Activated CD8-positive, alpha-beta memory T cell treated with anti-CD3 and anti-CD28 coated beads, Interleukin-2, amount 50 U/mL, for 1 hour (primary cell): ENCODE measurements around the gene LRP1-AS.

Experiments used
- DNase-seq: peaks from one replicate; pipeline ENCODE4 v3.0.0-alpha.2; 2020; ENCODE audit errors: extremely low read depth

LRP1-AS gene

GRCh38 chr12:57146961-57147944, at the start of gene LRP1-AS:
TSS of gene LRP1-AS (minus strand) at chr12:57147619.
- no peak for DNase-seq

- no peak for DNase-seq
These were observed 49.5 kb upstream of the LRP1-AS start for GRCh38 chr12:57196956-57197355.

- DNase-seq = no peak
These were observed 49.0 kb upstream of the LRP1-AS start for GRCh38 chr12:57196439-57196838.

- DNase-seq = no peak
These were observed 48.4 kb upstream of the LRP1-AS start for GRCh38 chr12:57195611-57196371.

GRCh38 chr12:57195186-57195585, 47.8 kb upstream of the LRP1-AS start:
- DNase-seq = no peak

GRCh38 chr12:57194253-57194652, 46.8 kb upstream of the LRP1-AS start:
- no peak for DNase-seq

- DNase-seq = no peak
These were observed 46.4 kb upstream of the LRP1-AS start for GRCh38 chr12:57193706-57194245.

GRCh38 chr12:57192920-57193319, 45.5 kb upstream of the LRP1-AS start:
- no peak for DNase-seq

GRCh38 chr12:57191410-57191809, 44.0 kb upstream of the LRP1-AS start:
- no peak for DNase-seq

- no peak for DNase-seq
These were observed 43.4 kb upstream of the LRP1-AS start for GRCh38 chr12:57190821-57191220.

- no peak for DNase-seq
These were observed 42.6 kb upstream of the LRP1-AS start for GRCh38 chr12:57190037-57190436.

GRCh38 chr12:57188090-57188425, 40.6 kb upstream of the LRP1-AS start:
- DNase-seq = no peak

- DNase-seq = no peak
These were observed 40.0 kb upstream of the LRP1-AS start for GRCh38 chr12:57187222-57188089.

- no peak for DNase-seq
These were observed 38.6 kb upstream of the LRP1-AS start for GRCh38 chr12:57185906-57186508.

- no peak for DNase-seq
These were observed 38.0 kb upstream of the LRP1-AS start for GRCh38 chr12:57185403-57185802.

GRCh38 chr12:57183939-57184725, 36.7 kb upstream of the LRP1-AS start:
- no peak for DNase-seq

GRCh38 chr12:57182918-57183575, 35.6 kb upstream of the LRP1-AS start:
- peak; percentile 26 for DNase-seq

- DNase-seq = no peak
These were observed 34.2 kb upstream of the LRP1-AS start for GRCh38 chr12:57181561-57182155.

GRCh38 chr12:57181072-57181471, 33.7 kb upstream of the LRP1-AS start:
- DNase-seq = no peak
